ENCODE data around the gene XRN2.

XRN2 gene

GRCh38 chr20:21436205-21436604, 133.1 kb downstream of the XRN2 start:
- DNase-seq = no peak

GRCh38 chr20:21437248-21437647, 134.1 kb downstream of the XRN2 start:
- DNase-seq = no peak

GRCh38 chr20:21437816-21438215, 134.7 kb downstream of the XRN2 start:
- DNase-seq = no peak
